Liver (tissue), 3 donors: Measurements from ENCODE around the gene TUBA3D.
"Not testable (repeated sequence)": the region's sequence is repeated elsewhere in the genome, so short reads cannot be mapped to it uniquely, and the experiment has no call there.

Experiments
- GABPA ChIP-seq, 2 donors: IDR thresholded peaks in 1 of 2; conservative IDR thresholded peaks in 1 of 2; 2 replicates each; pipeline ENCODE4 v1.6.1; 2016; ENCODE audit warnings: antibody characterized with exemption in 2 of 2, mild to moderate bottlenecking in 1 of 2, moderate library complexity in 1 of 2
- JUND ChIP-seq, 2 donors: IDR thresholded peaks; 2 replicates each; pipeline ENCODE4 v1.6.1; 2016; ENCODE audit warnings: antibody characterized with exemption in 2 of 2
- MAX ChIP-seq: IDR thresholded peaks from 2 replicates; pipeline ENCODE4 v1.6.1; 2016; ENCODE audit warnings: antibody characterized with exemption
- NR2F2 ChIP-seq: IDR thresholded peaks from 2 replicates; pipeline ENCODE4 v1.6.1; 2016; ENCODE audit warnings: antibody characterized with exemption
- RAD21 ChIP-seq, 2 donors: IDR thresholded peaks; 2 replicates each; pipeline ENCODE4 v1.6.1; 2016; ENCODE audit warnings: antibody characterized with exemption in 2 of 2, mild to moderate bottlenecking in 2 of 2
- RXRA ChIP-seq, 2 donors: IDR thresholded peaks; 2 replicates each; pipeline ENCODE4 v1.6.1; 2017 to 2018; ENCODE audit warnings: antibody characterized with exemption in 2 of 2, mild to moderate bottlenecking in 1 of 2
- TAF1 ChIP-seq: conservative IDR thresholded peaks from 2 replicates; pipeline ENCODE4 v1.6.1; 2016; ENCODE audit warnings: antibody characterized with exemption, mild to moderate bottlenecking
- TF ChIP-seq, protein P1 (sequence below): fragments of 150-350 bp; IDR thresholded peaks from 2 replicates; pipeline ENCODE4 v1.5.1; 2017; ENCODE audit warnings: improper control_type of control experiment, low read depth, low read length; ENCODE audit not compliant: missing input control
- TF ChIP-seq, protein P2 (sequence below): IDR thresholded peaks from 2 replicates; pipeline ENCODE4 v1.6.1; 2016; ENCODE audit warnings: antibody characterized with exemption
- donor health status: healthy.
- donor health status: healthy.

DNA sequence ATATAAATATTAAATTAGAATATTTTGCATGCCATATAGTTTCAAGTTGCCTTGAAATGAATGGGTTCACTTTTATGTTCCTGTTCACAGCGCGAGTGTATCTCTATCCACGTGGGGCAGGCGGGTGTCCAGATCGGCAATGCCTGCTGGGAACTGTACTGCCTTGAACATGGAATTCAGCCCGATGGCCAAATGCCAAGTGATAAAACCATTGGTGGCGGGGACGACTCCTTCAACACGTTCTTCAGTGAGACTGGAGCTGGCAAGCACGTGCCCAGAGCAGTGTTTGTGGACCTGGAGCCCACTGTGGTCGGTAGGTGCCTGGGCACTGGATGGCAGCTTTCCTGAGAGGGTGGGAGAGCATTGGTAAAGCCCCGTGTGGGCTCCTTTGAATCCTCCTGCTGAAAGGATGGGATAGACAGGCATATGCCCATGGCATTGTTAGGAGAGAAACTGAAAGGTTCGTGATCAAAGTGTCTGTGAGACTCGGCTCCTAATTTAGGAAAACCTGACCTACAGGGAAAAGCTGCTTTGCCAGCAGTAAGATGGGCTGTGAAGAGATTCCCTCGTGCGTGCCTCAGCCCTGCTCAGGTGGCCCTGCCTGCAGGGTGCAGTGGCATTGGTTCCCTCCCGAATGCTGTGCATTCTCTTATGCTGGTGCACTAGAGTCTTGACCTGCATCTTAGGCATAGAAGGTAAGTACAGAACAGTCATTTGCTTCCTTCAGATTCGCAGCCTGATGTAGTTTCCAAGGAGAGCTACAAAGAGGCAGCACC lies 2.3 kb downstream of the TUBA3D start:
- TF ChIP-seq RXRA (IDR thresholded peaks at IDR 0.05); RAD21 (IDR thresholded peaks at IDR 0.05); TAF1; GABPA (IDR thresholded peaks at IDR 0.05 in 1 of 2, conservative IDR thresholded peaks at IDR 0.05 in 1 of 2); NR2F2; JUND (IDR thresholded peaks at IDR 0.05); MAX: not testable (repeated sequence)
- TF ChIP-seq, protein P1, sequence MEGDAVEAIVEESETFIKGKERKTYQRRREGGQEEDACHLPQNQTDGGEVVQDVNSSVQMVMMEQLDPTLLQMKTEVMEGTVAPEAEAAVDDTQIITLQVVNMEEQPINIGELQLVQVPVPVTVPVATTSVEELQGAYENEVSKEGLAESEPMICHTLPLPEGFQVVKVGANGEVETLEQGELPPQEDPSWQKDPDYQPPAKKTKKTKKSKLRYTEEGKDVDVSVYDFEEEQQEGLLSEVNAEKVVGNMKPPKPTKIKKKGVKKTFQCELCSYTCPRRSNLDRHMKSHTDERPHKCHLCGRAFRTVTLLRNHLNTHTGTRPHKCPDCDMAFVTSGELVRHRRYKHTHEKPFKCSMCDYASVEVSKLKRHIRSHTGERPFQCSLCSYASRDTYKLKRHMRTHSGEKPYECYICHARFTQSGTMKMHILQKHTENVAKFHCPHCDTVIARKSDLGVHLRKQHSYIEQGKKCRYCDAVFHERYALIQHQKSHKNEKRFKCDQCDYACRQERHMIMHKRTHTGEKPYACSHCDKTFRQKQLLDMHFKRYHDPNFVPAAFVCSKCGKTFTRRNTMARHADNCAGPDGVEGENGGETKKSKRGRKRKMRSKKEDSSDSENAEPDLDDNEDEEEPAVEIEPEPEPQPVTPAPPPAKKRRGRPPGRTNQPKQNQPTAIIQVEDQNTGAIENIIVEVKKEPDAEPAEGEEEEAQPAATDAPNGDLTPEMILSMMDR, result not testable (repeated sequence)
- TF ChIP-seq, protein P2, sequence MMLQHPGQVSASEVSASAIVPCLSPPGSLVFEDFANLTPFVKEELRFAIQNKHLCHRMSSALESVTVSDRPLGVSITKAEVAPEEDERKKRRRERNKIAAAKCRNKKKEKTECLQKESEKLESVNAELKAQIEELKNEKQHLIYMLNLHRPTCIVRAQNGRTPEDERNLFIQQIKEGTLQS, result not testable (repeated sequence)
